Esophagus muscularis mucosa (tissue), 4 donors: ENCODE data around the gene KLHL11. TPM values are rescaled to one million over a fixed set of nuclear protein-coding genes. Genes with fewer than 3 reads are reported as not detected.
A peak's percentile ranks its signal among the peaks of the same experiment; 100 is the strongest.

Experiments
- DNase-seq: peaks from one replicate; pipeline ENCODE4 v3.0.0-alpha.2; 2017; ENCODE audit errors: extremely low spot score
- H3K27ac ChIP-seq, 4 donors: fragments of 200-600 bp; sonication (generic); replicated peaks in 1 of 4; 1 replicate in 3 of 4; 2 replicates in 1 of 4; pipeline ENCODE4 v1.5.1; 2016 to 2019; ENCODE audit warnings: mild to moderate bottlenecking in 1 of 4
- H3K27me3 ChIP-seq, 4 donors: fragments of 200-600 bp; sonication (generic); one replicate each; pipeline versions ENCODE4 v1.5.1 to v1.6.0; 2016 to 2019
- H3K36me3 ChIP-seq, 4 donors: fragments of 200-600 bp; sonication (generic); one replicate each; pipeline ENCODE4 v1.5.1; 2016 to 2019
- H3K4me1 ChIP-seq, 4 donors: fragments of 200-600 bp; sonication (generic); one replicate each; pipeline ENCODE4 v1.5.1; 2016 to 2019
- H3K4me3 ChIP-seq, 4 donors: fragments of 200-600 bp; sonication (generic); 1 replicate in 2 of 4; 2 replicates in 2 of 4; pipeline ENCODE4 v1.5.1; 2016 to 2019; ENCODE audit warnings: mild to moderate bottlenecking in 4 of 4, moderate library complexity in 1 of 4
- H3K9me3 ChIP-seq, 4 donors: fragments of 200-600 bp; sonication (generic); 1 replicate in 3 of 4; 2 replicates in 1 of 4; pipeline ENCODE4 v1.5.1; 2016 to 2019
- EP300 ChIP-seq: sonication (generic); formaldehyde crosslinking; IDR thresholded peaks from one replicate; pipeline ENCODE4 v1.6.1; 2017; ENCODE audit warnings: antibody characterized with exemption
- POLR2A ChIP-seq: fragments of 450-650 bp; IDR thresholded peaks from one replicate; pipeline ENCODE4 v1.6.1; 2017; ENCODE audit warnings: antibody characterized with exemption, moderate library complexity, mild to moderate bottlenecking, low read depth
- POLR2AphosphoS5 ChIP-seq, 2 donors: sonication (generic); formaldehyde crosslinking; IDR thresholded peaks; one replicate each; pipeline ENCODE4 v1.6.1; 2017; ENCODE audit warnings: antibody characterized with exemption in 2 of 2
- WGBS: methylation state at CpG from one replicate; pipeline ENCODE4 v1.1.5; 2018; 5-methylcytosine and 5-hydroxymethylcytosine counted together
- intact Hi-C: fragments of 100-400 bp; cut with DNase I; formaldehyde crosslinking; loops from one replicate; pipeline ENCODE4 v1.15.1; 2023
- total RNA-seq, 4 donors: library from RNA; depleted of rRNA; stranded (reverse); fragments of >200 nt; gene quantifications; one replicate each; pipeline versions ENCODE4 v1.1.0 to v1.2.1, GENCODE V29; 2016
- TF ChIP-seq, protein P1 (sequence below), 3 experiments: fragments of 200-600 bp in 2 of 3; fragments of 450-650 bp in 1 of 3; sonication (generic) in 2 of 3; IDR thresholded peaks; one replicate each; pipeline ENCODE4 v1.5.1; 2017 to 2019; ENCODE audit warnings: antibody characterized with exemption in 3 of 3, mild to moderate bottlenecking in 2 of 3, moderate library complexity in 1 of 3

The KLHL11 gene
- total RNA-seq, 4 donors from 2014 or later: 12.4 to 24.2 (median 17.2) TPM

DNA sequence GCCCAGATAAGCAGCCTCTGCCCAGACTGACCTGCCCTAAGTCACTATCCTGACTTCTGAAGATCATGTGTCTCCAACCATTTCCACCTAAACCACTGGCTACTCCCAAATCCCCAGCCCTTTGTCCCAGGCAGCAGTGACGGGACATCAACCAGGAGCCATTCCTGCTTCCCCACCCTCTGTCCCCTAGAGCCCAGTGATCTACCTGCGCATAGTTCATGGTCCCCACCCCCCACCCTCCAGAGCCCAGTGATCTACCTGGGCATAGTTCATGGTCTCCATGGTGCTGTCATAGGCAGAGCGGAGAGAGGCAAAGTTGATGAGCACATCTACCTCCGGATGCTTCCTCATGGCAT is 26.8 kb upstream of the KLHL11 start:
- Histone ChIP-seq H3K4me3 (no peak overlapping the region), H3K27me3 (no peaks in the 10 kb centered on the region), H3K4me1 (peaks cover 0 to 20% (median 18%) of the 10 kb centered on the region in 4 donors), H3K36me3 (peaks cover 48 to 100% (median 94%) of the 10 kb centered on the region in 4 donors), H3K27ac (no peak overlapping the region), H3K9me3 (no peaks in the 10 kb centered on the region)
- DNase-seq: no peak
- TF ChIP-seq, protein P1, sequence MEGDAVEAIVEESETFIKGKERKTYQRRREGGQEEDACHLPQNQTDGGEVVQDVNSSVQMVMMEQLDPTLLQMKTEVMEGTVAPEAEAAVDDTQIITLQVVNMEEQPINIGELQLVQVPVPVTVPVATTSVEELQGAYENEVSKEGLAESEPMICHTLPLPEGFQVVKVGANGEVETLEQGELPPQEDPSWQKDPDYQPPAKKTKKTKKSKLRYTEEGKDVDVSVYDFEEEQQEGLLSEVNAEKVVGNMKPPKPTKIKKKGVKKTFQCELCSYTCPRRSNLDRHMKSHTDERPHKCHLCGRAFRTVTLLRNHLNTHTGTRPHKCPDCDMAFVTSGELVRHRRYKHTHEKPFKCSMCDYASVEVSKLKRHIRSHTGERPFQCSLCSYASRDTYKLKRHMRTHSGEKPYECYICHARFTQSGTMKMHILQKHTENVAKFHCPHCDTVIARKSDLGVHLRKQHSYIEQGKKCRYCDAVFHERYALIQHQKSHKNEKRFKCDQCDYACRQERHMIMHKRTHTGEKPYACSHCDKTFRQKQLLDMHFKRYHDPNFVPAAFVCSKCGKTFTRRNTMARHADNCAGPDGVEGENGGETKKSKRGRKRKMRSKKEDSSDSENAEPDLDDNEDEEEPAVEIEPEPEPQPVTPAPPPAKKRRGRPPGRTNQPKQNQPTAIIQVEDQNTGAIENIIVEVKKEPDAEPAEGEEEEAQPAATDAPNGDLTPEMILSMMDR (IDR thresholded peaks at IDR 0.05): no peak
- TF ChIP-seq EP300: no peak
- no peak for TF ChIP-seq POLR2AphosphoS5 (IDR thresholded peaks at IDR 0.05)
- no peak for TF ChIP-seq POLR2A
- intact Hi-C loops: no loop called here
- WGBS: 98% methylated on average over 4 of the region's 4 CpGs

DNA sequence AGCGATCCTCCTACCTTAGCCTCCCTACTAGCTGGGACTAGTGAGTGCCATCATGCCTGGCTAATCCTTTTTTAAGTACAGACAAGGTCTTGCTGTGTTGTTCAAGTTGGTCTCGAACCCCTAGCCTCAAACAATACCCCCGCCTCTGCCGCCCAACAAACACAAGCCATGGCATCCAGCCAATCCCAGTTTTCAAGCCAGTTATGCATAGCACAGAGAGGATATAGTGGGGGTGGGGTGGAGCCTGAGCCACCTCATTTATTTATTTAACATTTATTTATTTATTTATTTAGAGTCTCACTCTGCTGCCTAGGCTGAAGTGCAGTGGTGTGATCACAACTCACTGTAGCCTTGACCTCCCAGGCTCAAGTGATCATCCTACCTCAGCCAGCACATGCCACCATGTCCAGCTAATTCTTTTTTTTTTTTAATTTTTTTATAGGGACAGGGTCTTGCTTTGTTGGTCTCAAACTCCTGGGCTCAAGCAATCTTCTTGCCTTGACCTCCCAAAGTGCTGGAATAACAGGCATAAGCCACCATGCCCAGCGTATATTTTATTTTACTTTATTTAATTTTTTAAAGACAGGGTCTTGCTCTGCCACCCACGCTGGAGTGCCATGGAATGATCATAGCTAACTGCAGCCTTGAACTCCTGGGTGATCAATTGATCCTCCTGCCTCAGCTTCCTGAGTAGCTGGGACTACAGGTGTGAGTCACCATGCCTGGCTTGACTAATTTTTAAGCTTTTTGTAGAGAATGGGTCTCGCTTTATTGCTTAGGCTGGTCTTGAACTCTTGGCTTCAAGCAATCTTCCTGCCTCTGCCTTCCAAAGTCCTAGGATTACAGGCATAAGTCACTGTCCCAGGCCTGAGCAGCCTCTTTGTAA is 26.2 kb upstream of the KLHL11 start:
- Histone ChIP-seq H3K4me1 (peaks cover 0 to 20% (median 18%) of the 10 kb centered on the region in 4 donors), H3K9me3 (no peaks in the 10 kb centered on the region), H3K27ac (no peak overlapping the region), H3K27me3 (no peaks in the 10 kb centered on the region), H3K4me3 (no peak overlapping the region), H3K36me3 (peaks cover 46 to 100% (median 94%) of the 10 kb centered on the region in 4 donors)
- 94% methylated on average over 7 of the region's 7 CpGs for WGBS
- intact Hi-C loops: no loop called here
- no peak for DNase-seq
- TF ChIP-seq, protein P1 (IDR thresholded peaks at IDR 0.05): no peak
- TF ChIP-seq POLR2AphosphoS5 (IDR thresholded peaks at IDR 0.05): no peak
- no peak for TF ChIP-seq POLR2A
- no peak for TF ChIP-seq EP300

DNA sequence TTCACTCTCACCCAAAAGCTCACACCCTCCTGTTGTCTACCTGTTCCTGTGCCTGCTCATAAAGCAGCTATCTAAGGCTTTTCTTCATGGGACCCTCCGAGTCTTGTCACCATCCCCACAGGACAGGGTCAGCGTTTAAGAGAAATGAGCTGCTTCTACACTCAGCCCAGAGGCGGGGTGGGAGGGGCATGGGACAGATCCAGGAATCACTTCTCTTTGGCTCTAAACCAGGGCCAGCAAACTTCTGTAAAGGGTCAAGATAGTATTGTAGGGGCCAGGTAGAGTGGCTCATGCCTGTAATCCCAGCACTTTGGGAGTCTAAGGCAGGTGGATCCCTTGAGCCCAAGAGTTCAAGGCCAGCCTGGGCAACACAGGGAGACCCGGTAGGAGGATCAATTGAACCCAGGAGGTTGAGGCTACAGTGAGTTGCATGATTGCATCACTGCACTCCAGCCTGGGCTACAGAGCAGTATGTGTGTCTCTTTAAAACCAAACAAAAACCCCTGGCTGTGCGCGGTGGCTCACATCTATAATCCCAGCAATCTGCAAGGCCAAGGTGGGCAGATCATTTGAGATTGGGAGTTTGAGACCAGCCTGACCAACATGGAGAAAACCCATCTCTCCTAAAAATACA is 23.2 kb upstream of the KLHL11 start:
- DNase-seq: no peak
- Histone ChIP-seq H3K36me3 (peaks cover 74 to 100% (median 97%) of the 10 kb centered on the region in 4 donors), H3K9me3 (no peaks in the 10 kb centered on the region), H3K4me1 (no peaks in the 10 kb centered on the region), H3K27ac (no peak overlapping the region), H3K27me3 (no peaks in the 10 kb centered on the region), H3K4me3 (no peak overlapping the region)
- WGBS: 94% methylated on average over 6 of the region's 6 CpGs
- intact Hi-C loops: loop anchor here (5.0 kb wide), 1 partner anchor 151 kb away; no protein-coding TSS in a partner anchor
- TF ChIP-seq POLR2A: no peak
- TF ChIP-seq POLR2AphosphoS5 (IDR thresholded peaks at IDR 0.05): no peak
- TF ChIP-seq, protein P1 (IDR thresholded peaks at IDR 0.05): no peak
- no peak for TF ChIP-seq EP300

DNA sequence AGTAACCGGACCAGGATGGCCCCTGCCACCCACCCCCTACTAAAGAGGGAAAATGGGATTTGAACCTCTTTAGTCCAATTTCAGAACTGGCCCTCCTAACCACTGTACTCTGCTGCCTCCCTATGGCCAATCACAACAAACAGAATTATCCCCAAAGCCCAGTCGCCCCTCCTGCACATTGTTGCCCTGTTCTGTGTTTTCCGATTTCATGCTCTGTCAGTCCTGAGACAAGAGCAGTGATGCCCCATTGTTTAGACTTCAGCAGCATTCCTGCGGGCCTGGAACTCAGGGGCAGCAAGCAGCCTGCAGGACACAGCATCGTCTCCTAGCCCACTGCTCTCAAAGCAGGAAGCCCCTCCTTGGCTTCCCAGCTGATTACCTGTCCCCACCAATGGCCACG is 20.5 kb upstream of the KLHL11 start:
- Histone ChIP-seq H3K27me3 (no peaks in the 10 kb centered on the region), H3K4me3 (no peak overlapping the region), H3K9me3 (no peaks in the 10 kb centered on the region), H3K36me3 (peaks cover 75 to 99% (median 91%) of the 10 kb centered on the region in 4 donors), H3K27ac (no peak overlapping the region), H3K4me1 (no peaks in the 10 kb centered on the region)
- intact Hi-C loops: loop anchor here (5.0 kb wide), 1 partner anchor 148 kb away; no protein-coding TSS in a partner anchor
- DNase-seq: no peak
- TF ChIP-seq POLR2AphosphoS5 (IDR thresholded peaks at IDR 0.05): no peak
- TF ChIP-seq, protein P1 (IDR thresholded peaks at IDR 0.05): peak in 2 of 3 experiments; percentile 6 to 23
- WGBS: 72% methylated on average over 6 of the region's 6 CpGs
